GM12875 (cell line): ENCODE data around the gene ITK.

Source experiments
- H3K4me3 ChIP-seq: one replicate; pipeline ENCODE4 v1.5.1; 2011; ENCODE audit warnings: low read depth, low read length, control low read depth
- CTCF ChIP-seq: IDR thresholded peaks from 2 replicates; pipeline ENCODE4 v1.5.1; 2011; ENCODE audit warnings: low read depth, mild to moderate bottlenecking, control low read depth, inconsistent platforms, low read length, moderate library complexity, borderline replicate concordance; ENCODE audit not compliant: insufficient read depth

ITK gene

GRCh38 chr5:157180374-157181264 is at the start of gene ITK:
Gene ITK, plus strand, starts transcription at chr5:157180840. Its CDS starts 138 bp downstream, at chr5:157180978.
- TF ChIP-seq CTCF, result no peak
- H3K4me3 ChIP-seq, result no peak within 1 kb of the TSS

- TF ChIP-seq CTCF, result no peak
- no peak overlapping the region for H3K4me3 ChIP-seq
Measured at GRCh38 chr5:157130925-157131324, 49.7 kb upstream of the ITK start.

- H3K4me3 ChIP-seq, result no peak overlapping the region
- TF ChIP-seq CTCF, result no peak
Measured at GRCh38 chr5:157132281-157132612, 48.4 kb upstream of the ITK start.

- TF ChIP-seq CTCF, result no peak
- no peak overlapping the region for H3K4me3 ChIP-seq
Measured at GRCh38 chr5:157137691-157138090, 42.9 kb upstream of the ITK start.

- TF ChIP-seq CTCF, result no peak
Measured at GRCh38 chr5:157142317-157143126, 38.1 kb upstream of the ITK start, which contains the start of gene MED7. Gene MED7, minus strand, starts transcription at chr5:157142865. Its CDS starts 3,434 bp downstream, at chr5:157139431.

GRCh38 chr5:157143127-157143971 is 37.3 kb upstream of the ITK start:
- TF ChIP-seq CTCF, result no peak
- peak overlapping the region; percentile 88 for H3K4me3 ChIP-seq

More at GRCh38 chr5:157142317-157143126, 38.1 kb upstream of the ITK start, which contains the start of gene MED7:
- H3K4me3 ChIP-seq, result peak within 1 kb of the TSS; percentile 88
